Muscle of leg (tissue), 11 donors: Measurements from ENCODE around the gene CEACAM20. TPM values are rescaled to one million over a fixed set of nuclear protein-coding genes. Genes with fewer than 3 reads are reported as not detected.
A peak's percentile ranks its signal among the peaks of the same experiment; 100 is the strongest.
"Not testable (repeated sequence)": the region's sequence is repeated elsewhere in the genome, so short reads cannot be mapped to it uniquely, and the experiment has no call there.

ENCODE experiments used
- DNase-seq: peaks from one replicate; pipeline ENCODE4 v3.0.0; 2013
- H3K27ac ChIP-seq: one replicate; pipeline ENCODE4 v1.5.1; 2013; ENCODE audit warnings: mild to moderate bottlenecking, low read length, control low read depth
- H3K27me3 ChIP-seq: one replicate; pipeline ENCODE4 v1.6.1; 2013; ENCODE audit warnings: low read length; ENCODE audit not compliant: control insufficient read depth, insufficient read depth
- H3K36me3 ChIP-seq: one replicate; pipeline ENCODE4 v1.6.1; 2013; ENCODE audit warnings: low read length; ENCODE audit not compliant: control insufficient read depth, insufficient read depth
- H3K4me1 ChIP-seq: one replicate; pipeline ENCODE4 v1.6.1; 2013; ENCODE audit warnings: low read length; ENCODE audit not compliant: control insufficient read depth, insufficient read depth
- H3K4me3 ChIP-seq: one replicate; pipeline ENCODE4 v1.5.1; 2013; ENCODE audit warnings: low read length, control low read depth
- H3K9me3 ChIP-seq: replicated peaks from 2 replicates; pipeline ENCODE4 v1.6.1; 2013; ENCODE audit warnings: low read depth, low read length; ENCODE audit not compliant: control insufficient read depth
- whole genome bisulfite sequencing: methylation state at CpG from one replicate; pipeline ENCODE4 v1.1.5; 2013; ENCODE audit warnings: missing lambda C conversion rate; ENCODE audit not compliant: insufficient coverage; 5-methylcytosine and 5-hydroxymethylcytosine counted together
- polyA plus RNA-seq, 8 donors: library from polyadenylated mRNA; unstranded; fragments of 120-200 nt; gene quantifications; one replicate each; pipeline versions ENCODE4 v1.2.1 to v1.2.3, GENCODE V29; 2013; ENCODE audit warnings: inconsistent platforms in 1 of 8, low replicate concordance in 1 of 8; ENCODE audit not compliant: insufficient read length in 8 of 8, insufficient read depth in 1 of 8
- total RNA-seq: library from RNA; stranded (reverse); fragments of 120-200 nt; gene quantifications from one replicate; pipeline ENCODE4 v1.2.4, GENCODE V29; 2013

The CEACAM20 gene
- total and polyA plus RNA-seq, 9 donors, result not detected

DNA sequence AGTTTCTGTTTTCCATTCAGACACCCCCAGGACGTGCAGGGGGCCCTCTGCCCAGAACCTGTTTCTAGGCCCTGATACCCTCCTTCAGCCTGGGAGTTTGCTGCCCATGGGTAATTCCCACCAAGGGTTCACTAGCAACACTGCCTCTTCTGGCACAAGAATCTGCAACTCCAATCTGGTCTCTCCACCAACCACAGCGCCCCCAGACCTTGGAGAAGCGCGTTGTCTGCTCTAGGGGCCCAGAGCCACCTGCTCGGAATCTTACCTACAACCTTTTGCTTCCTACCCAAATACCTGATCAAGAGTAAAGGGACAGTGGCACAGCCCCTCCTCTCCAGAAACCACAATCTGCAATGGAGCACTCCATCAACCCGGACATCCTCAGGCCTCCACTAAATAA lies 29.9 kb downstream of the CEACAM20 start:
- Histone ChIP-seq H3K27ac (no peak overlapping the region), H3K4me1 (peaks cover 12% of the 10 kb centered on the region), H3K4me3 (peak overlapping the region; percentile 83), H3K27me3 (peaks cover 3% of the 10 kb centered on the region), H3K36me3 (peaks cover 39% of the 10 kb centered on the region), H3K9me3 (peaks cover 43% of the 10 kb centered on the region)
- 16% methylated on average over 5 of the region's 6 CpGs for WGBS
- no peak for DNase-seq

DNA sequence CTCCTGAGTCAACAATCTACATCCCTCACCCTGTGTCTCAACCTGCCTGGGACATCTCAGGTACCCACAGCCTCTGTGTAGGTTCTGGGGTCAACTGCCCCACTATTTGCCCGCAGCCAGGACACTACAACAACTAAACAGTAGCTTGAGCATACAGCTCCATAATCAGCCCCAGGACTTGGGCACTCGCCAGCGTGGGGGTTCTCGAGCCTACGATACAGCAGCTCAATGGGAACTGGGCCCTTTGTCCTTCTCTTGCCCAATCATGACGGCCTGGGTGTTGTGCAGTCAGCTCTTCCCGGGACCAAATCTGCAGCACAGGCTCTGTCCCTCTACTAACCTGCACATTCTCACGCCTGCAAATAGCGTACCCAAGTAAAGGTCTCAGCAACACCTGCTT lies 30.5 kb downstream of the CEACAM20 start:
- H3K4me3 ChIP-seq, result no peak overlapping the region
- peaks cover 48% of the 10 kb centered on the region for H3K9me3 ChIP-seq
- H3K27ac ChIP-seq, result no peak overlapping the region
- H3K36me3 ChIP-seq, result peaks cover 45% of the 10 kb centered on the region
- DNase-seq, result no peak
- H3K4me1 ChIP-seq, result peaks cover 12% of the 10 kb centered on the region
- peaks cover 3% of the 10 kb centered on the region for H3K27me3 ChIP-seq
- 98% methylated on average over 9 of the region's 9 CpGs for WGBS

DNA sequence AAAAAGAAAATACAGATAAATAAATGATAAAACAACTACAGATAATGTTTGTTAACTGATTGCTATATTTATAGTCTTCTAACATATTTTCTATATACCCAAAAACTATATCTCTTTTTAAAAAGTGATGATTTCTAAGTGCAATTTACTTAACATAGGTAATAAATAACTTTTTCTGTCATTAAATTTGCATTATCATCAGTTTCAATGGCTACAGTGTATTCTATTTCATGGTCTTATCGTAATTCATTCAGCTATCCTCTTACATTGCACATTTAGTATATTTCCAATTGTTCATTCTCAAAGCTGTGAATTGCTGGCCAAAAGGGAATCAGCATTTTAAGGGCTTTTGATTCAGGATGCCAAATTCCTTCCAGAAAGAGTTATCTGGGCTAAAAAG lies 32.8 kb downstream of the CEACAM20 start:
- peaks cover 12% of the 10 kb centered on the region for H3K4me1 ChIP-seq
- WGBS, result no CpG with 5 or more reads among the region's 1 CpG
- no peak for DNase-seq
- peaks cover 3% of the 10 kb centered on the region for H3K27me3 ChIP-seq
- peaks cover 70% of the 10 kb centered on the region for H3K9me3 ChIP-seq
- H3K27ac ChIP-seq, result no peak overlapping the region
- H3K4me3 ChIP-seq, result no peak overlapping the region
- H3K36me3 ChIP-seq, result peaks cover 66% of the 10 kb centered on the region

DNA sequence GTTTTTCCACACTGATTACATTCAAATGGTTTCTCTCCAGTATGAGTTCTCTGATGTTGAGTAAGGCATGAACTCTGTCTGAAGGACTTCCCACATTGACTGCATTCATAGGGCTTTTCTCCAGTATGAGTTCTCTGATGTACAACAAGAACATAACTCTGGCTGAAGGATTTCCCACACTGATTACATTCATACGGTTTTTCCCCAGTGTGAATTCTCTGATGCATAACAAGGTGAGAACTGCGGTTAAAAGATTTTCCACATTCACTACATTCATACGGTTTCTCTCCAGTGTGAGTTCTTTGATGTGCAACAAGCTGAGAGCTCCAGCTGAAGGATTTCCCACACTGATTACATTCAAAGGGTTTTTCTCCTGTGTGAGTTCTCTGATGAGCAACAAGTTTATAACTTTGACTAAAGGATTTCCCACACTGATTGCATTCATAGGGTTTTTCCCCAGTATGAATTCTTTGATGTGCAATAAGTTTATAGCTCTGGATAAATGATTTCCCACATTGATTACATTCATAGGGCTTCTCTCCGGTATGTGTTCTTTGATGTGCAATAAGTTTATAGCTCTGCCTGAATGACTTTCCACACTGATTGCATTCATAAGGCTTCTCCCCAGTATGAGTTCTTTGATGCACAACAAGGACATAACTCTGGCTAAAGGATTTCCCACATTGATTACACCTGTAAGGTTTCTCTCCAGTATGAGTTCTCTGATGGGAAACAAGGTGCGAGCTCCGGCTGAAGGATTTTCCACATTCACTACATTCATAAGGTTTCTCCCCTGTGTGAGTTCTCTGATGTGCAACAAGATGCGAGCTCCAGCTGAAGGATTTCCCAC lies 52.7 kb downstream of the CEACAM20 start:
- no peak overlapping the region for H3K27ac ChIP-seq
- no peaks in the 10 kb centered on the region for H3K27me3 ChIP-seq
- no peak overlapping the region for H3K4me3 ChIP-seq
- peaks cover 42% of the 10 kb centered on the region for H3K36me3 ChIP-seq
- 100% methylated on average over 4 of the region's 7 CpGs for whole genome bisulfite sequencing
- H3K9me3 ChIP-seq, result peaks cover 95% of the 10 kb centered on the region
- no peaks in the 10 kb centered on the region for H3K4me1 ChIP-seq
- DNase-seq, result no peak

DNA sequence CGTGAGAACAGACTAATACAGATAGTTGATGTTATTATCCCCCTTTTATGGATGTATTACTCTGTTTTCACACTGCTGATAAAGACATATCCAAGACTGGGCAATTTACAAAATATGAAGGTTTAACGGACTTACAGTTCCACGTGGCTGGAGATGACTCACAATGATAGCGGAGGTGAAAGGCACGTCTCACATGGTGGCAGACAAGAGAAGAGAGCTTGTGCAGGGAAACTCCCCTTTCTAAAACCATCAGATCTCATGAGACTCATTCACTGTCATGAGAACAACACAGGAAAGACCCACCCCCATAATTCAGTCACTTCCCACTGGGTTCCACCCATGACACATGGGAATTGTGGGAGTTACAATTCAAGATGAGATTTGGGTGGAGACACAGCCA lies 60.7 kb downstream of the CEACAM20 start:
- not testable (repeated sequence) for H3K4me3 ChIP-seq, H3K27me3 ChIP-seq, H3K27ac ChIP-seq, DNase-seq, H3K4me1 ChIP-seq, H3K36me3 ChIP-seq
- 20% methylated on average over 1 of the region's 5 CpGs for WGBS
- H3K9me3 ChIP-seq, result peaks cover 47% of the 10 kb centered on the region

DNA sequence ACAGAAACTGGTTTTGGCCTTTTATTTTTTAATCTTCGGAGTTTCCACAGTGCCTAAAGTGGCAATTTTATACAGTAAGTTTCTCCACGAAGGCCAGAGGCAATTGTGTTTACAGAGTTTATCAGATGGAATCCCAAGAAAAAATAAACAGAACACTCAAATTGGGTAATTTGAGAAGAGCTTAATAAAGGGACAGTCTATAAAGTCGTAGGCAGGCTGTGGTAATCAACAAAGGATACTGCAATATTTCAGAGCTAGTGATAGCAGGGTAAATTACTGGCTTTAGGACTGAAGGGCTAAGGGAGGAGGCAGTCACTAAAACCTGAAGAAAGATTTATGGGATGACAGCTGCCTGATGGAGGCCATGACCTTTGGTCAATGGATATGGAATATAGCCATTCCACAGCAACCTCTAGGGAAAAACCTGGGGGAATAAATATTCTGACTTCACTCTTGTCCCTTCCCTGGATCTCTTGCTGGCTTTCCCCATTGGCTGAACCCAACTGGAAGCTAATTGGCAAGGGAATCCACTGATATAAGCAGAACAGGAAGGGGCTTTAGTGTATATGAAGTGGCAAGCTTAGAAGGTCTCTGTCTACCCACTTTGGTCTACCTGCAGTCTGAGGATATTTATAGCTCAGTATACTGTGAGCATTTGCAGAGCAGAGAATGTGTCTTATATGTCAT lies 66.7 kb downstream of the CEACAM20 start:
- H3K4me3 ChIP-seq, H3K27ac ChIP-seq, H3K36me3 ChIP-seq, H3K4me1 ChIP-seq, DNase-seq, H3K27me3 ChIP-seq: not testable (repeated sequence)
- 67% methylated on average over 1 of the region's 3 CpGs for WGBS
- peaks cover 21% of the 10 kb centered on the region for H3K9me3 ChIP-seq

Other genes starting within 250 kb of the CEACAM20 start
- 8.6 TPM for gene ZNF235, start 224.7 kb downstream of the CEACAM20 start, total RNA-seq
- 1 to 10 TPM; 4.3 to 6.9 (median 5.8) TPM for gene ZNF235, start 224.7 kb downstream of the CEACAM20 start, polyA plus RNA-seq
- 8.9 TPM for gene ZNF112, start 173.0 kb downstream of the CEACAM20 start, total RNA-seq
- 1 to 10 TPM; 4.9 to 6.4 (median 6.0) TPM for gene ZNF112, start 173.0 kb downstream of the CEACAM20 start, polyA plus RNA-seq
- 7.2 TPM for gene ZNF285, start 128.1 kb downstream of the CEACAM20 start, total RNA-seq
- 1 to 10 TPM; 3.5 to 6.8 (median 4.4) TPM for gene ZNF285, start 128.1 kb downstream of the CEACAM20 start, polyA plus RNA-seq
- 6.4 TPM for gene ZNF229, start 81.2 kb downstream of the CEACAM20 start, total RNA-seq
- 1 to 10 TPM; 4.2 to 6.6 (median 5.4) TPM for gene ZNF229, start 81.2 kb downstream of the CEACAM20 start, polyA plus RNA-seq
- gene ZNF180, start 29.2 kb downstream of the CEACAM20 start, total RNA-seq, result 10.2 TPM
- 1 to 10 TPM; 4.8 to 9.7 (median 6.4) TPM for gene ZNF180, start 29.2 kb downstream of the CEACAM20 start, polyA plus RNA-seq
- gene IGSF23, start 83.9 kb upstream of the CEACAM20 start, total RNA-seq, result not detected
- not detected for gene IGSF23, start 83.9 kb upstream of the CEACAM20 start, polyA plus RNA-seq
- gene PVR, start 114.2 kb upstream of the CEACAM20 start, total RNA-seq, result 22.3 TPM
- gene PVR, start 114.2 kb upstream of the CEACAM20 start, polyA plus RNA-seq, result 10 to 100 TPM; 18.4 to 25.6 (median 20.1) TPM
- gene CEACAM19, start 141.8 kb upstream of the CEACAM20 start, total RNA-seq, result 2.8 TPM
- 10 to 100 TPM in 1 of 8 donors, 1 to 10 TPM in 7; 4.0 to 11.7 (median 7.1) TPM for gene CEACAM19, start 141.8 kb upstream of the CEACAM20 start, polyA plus RNA-seq
- 0.62 TPM for gene CEACAM16, start 169.5 kb upstream of the CEACAM20 start, total RNA-seq
- under 1 TPM; 0.31 to 0.84 (median 0.53) TPM for gene CEACAM16, start 169.5 kb upstream of the CEACAM20 start, polyA plus RNA-seq
- 2.7 TPM for gene BCL3, start 219.0 kb upstream of the CEACAM20 start, total RNA-seq
- gene BCL3, start 219.0 kb upstream of the CEACAM20 start, polyA plus RNA-seq, result 10 to 100 TPM; 10.8 to 19.2 (median 14.5) TPM
- gene CBLC, start 248.2 kb upstream of the CEACAM20 start, total RNA-seq, result not detected
- 1 to 10 TPM in 2 of 8 donors, under 1 TPM in 2, not detected in 4; 0.11 to 2.6 (median 1.1) TPM for gene CBLC, start 248.2 kb upstream of the CEACAM20 start, polyA plus RNA-seq